NCI-H2196 treated with DMSO at 0.1 percent for 48 hours (cell line): ENCODE measurements around the gene CGB8.

Source experiments
- DNase-seq: peaks from one replicate; lab custom pipeline; 2025; ENCODE audit not compliant: unreplicated experiment; lab: John Stamatoyannopoulos, UW

CGB8 gene

DNA sequence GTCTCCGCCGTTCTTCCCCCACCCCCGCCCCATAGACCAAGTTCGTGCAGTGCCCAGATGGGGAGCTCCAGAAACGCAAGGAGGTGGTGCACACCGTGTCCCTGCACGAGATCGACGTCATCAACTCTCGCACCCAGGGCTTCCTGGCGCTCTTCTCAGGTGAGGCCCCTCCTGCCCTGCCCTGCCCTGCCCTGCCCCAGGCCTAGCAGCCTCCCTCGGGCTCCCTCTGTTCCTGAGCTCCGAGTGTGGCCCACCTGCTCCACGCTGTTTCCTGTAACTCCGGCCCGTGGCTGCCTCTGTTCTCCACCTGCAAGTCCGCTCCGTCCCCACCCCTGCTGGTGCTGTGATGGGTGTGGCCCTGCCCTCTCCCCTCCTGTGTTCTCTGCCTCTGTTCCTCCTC lies 38.5 kb downstream of the CGB8 start:
- no peak for DNase-seq

DNA sequence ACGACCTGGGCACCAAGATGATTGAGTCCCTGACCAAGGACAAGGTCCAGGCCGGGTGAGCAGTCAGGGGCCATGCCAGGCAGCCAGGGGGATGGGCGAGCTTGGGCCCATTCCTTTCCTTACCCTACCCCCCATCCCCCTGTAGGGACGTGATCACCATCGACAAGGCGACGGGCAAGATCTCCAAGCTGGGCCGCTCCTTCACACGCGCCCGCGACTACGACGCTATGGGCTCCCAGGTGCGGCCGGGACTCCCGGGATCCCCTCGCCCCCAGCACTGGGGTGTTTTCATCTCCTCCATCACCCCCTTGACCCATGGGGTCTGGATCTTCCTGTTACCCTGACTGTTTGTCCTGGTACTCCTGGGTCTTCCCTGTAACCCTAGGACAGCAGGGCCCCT lies 39.1 kb downstream of the CGB8 start:
- no peak for DNase-seq

DNA sequence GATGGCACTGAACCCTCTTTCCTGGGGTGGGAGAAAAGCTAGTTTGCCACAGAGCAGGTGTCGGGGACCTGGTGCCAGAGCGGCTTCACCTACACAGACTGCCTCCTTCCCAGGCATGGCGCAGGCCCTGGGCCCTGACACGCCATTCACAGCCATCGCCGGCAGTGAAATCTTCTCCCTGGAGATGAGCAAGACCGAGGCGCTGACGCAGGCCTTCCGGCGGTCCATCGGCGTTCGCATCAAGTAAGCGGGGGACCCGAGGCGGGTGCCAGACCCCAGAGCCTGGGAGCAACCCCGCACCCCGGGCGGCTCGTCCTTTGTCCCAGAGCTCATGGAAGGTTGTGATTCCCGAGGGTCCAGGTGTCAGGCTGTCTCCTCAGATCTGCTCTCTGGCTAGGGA lies 42.0 kb downstream of the CGB8 start:
- DNase-seq, result no peak

DNA sequence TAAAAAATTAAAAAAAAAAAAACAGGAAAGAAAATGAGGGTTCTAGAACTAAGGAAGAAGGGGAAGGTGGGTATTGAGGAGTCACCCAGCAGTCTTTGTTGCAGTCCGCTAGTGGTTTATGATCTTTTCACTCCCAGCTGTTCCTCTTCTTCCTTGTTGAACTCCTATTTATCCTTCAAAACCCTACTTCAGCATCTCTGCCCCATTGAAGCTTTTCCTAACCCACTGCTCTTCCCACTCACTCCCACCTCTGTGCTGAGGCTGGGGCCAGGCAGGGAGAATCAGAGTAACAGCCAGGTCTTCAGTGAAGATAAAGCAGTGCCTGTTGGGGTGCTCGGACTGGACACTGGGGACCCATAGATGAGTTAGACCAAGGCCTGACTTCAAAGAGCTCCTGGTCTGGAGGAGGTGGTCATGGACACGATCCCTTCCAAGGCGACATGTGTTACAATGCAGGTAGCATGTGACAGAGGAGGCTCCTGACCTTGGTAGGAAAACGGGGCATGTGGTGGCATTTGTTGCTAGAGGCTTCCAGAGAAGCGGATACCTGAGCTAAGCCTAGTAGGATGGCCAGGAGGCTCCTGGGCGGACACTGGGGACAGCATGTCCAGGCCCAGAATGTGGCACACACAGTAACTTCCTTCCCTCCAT lies 43.8 kb downstream of the CGB8 start:
- DNase-seq, result no peak

DNA sequence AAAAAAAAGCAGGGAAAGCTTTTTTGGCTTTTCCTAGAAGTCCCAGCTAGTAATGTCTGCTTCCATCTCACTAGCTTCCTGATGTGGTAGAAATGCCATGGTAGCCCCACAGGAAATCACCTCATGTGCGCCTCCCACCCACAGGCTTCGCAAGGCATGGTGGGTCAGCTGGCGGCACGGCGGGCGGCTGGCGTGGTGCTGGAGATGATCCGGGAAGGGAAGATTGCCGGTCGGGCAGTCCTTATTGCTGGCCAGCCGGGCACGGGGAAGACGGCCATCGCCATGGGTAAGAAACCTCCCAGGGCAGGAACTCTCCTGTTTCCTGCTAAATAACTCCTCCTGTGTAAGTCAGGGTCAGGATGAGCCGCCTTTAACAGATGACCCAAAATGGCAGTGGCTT lies 44.8 kb downstream of the CGB8 start:
- no peak for DNase-seq

DNA sequence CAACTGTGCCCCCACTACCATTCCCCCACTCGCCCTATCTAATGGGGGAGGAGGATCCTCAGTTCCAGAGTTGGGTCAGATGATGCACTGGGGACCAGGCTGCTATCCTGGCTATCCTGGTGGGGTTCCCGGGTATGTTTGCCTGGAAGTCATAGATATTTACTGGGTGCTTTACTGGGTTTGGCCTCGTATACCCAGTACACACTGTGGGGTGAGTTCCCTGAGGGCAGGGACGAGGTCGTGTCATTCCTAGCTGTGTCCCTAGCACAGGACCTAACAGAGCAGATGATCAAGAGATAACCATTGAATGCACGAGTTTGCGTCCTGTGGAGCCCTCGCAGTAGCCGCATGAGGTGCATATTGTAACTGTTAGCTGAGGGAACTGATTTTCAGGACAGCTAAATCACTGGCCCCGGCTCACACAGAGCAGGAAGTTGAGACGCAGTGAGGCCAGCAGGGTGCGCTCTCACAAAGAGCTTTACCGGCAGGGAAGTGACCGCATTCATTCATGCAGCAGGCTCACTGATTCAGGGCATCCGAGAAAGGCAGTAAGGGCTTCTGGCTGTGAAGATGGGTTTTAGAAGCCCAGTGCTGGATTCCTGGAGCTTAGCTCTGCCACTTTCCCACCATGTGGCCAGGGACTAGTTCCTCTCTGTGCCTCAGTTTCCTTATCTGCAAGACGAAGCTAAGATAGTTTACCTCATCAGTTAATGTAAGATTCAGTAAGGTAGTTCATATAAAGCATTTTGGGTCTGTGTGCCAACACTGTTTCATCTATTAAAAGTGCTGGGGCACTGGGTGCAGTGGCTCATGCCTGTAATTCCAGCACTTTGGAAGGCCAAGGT lies 49.2 kb downstream of the CGB8 start:
- DNase-seq, result no peak

DNA sequence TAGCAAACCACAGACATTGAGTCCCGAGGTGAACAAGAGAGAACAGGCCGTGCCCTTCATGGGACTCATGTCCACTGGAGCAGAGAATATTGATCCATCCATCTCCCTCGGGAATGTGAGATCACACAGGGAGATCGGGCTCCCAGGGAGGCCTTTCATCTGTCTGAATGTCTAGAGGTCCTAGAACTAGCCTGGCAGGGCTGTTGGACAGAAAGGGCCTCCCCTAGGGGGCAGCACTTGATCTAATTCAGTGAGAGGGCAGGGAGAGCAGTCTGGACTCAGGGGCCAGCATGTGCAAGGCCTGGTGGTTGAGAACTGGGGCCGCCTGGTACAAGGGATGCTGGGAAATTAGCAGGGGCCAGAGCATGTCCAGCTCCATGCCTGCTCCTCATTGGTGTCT lies 50.9 kb downstream of the CGB8 start:
- DNase-seq, result peak; percentile 37
